ENCODE data around the gene MED16.

- TF ChIP-seq GATA2 (IDR thresholded peaks at IDR 0.05; ENCODE audit: low read depth, low read length) (no peak), GATA3 (IDR thresholded peaks at IDR 0.05; ENCODE audit: low read depth, low read length) (no peak)
Measured at GRCh38 chr19:843180-843835, 49.7 kb downstream of the MED16 start.
